Activated CD4-positive, alpha-beta T cell treated with anti-CD3 and anti-CD28 coated beads, Interleukin-2, amount 50 U/mL, for 24 hours (primary cell): ENCODE data around the gene RAD52.

Experiments used
- DNase-seq, 2 donors: peaks; one replicate each; pipeline ENCODE4 v3.0.0-alpha.2; 2020; ENCODE audit warnings: low read depth in 1 of 2, low spot score in 1 of 2

RAD52 gene

DNA sequence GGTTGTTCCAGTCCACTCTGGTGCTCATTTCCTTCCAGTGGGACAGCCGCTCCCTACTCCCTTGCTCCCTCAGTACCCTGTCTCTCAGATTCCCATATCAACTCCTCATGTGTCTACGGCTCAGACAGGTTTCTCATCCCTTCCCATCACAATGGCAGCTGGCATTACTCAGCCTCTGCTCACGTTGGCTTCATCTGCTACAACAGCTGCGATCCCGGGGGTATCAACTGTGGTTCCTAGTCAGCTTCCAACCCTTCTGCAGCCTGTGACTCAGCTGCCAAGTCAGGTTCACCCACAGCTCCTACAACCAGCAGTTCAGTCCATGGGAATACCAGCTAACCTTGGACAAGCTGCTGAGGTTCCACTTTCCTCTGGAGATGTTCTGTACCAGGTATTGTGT is 69.9 kb downstream of the RAD52 start:
- DNase-seq, result no peak

DNA sequence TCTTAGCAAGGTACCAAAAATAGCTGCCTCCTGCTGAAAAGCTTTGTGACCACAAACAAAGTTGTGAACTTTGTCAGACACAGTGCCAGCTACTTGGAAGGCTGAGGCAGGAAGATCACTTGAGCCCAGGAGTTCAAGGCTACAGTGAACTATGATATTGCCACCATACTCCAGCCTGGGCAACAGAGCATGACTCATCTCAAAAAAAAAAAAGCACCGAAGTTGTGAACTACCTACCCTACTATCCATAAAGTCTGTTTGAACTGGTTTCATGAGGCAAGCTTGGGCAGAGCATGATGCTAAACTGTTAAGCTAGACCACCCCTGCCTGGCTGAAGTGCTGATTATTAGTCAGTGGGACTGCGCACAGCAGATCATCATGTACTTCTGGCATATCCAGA is 75.5 kb downstream of the RAD52 start:
- DNase-seq, result no peak

DNA sequence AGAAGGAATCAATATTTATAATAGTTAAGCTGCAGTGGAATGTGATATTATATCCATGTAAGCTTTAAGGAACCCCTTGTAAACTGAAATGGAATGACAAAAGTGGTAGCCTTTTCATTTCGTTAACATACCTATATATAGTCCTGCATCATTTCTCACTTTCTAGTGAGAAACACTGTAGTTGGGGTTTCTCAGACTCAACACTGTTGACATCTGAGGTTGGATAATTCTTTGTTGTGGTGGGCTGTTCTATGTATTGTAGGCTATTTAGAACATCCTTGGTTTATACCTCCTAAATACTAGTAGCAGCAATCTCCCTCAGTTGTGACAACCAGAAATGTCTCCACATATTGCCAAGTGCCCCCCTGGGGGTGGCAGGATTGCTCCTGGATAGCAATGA is 79.1 kb downstream of the RAD52 start:
- no peak for DNase-seq

DNA sequence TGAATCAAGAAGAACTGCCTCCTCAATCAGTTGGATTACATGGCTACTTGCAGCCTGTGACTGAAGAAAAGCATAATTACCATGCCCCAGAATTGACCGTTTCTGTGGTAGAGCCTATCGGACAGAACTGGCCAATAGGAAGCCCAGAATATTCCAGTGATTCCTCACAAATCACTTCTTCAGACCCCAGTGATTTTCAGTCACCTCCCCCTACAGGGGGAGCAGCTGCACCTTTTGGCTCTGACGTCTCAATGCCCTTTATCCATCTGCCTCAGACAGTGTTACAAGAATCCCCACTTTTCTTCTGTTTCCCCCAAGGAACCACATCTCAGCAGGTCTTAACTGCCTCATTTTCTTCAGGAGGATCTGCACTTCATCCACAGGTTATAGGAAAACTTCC is 80.8 kb downstream of the RAD52 start:
- DNase-seq, result no peak

DNA sequence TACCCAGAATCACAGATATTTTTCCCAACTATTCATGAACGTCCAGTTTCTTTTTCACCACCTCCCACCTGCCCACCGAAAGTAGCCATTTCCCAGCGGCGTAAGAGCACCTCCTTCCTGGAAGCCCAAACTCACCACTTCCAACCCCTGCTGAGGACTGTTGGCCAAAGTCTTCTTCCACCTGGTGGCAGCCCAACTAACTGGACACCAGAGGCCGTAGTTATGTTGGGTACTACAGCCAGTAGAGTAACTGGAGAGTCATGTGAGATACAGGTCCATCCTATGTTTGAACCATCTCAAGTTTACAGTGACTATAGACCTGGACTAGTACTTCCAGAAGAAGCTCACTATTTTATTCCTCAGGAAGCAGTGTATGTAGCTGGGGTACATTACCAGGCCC is 81.6 kb downstream of the RAD52 start:
- no peak for DNase-seq

DNA sequence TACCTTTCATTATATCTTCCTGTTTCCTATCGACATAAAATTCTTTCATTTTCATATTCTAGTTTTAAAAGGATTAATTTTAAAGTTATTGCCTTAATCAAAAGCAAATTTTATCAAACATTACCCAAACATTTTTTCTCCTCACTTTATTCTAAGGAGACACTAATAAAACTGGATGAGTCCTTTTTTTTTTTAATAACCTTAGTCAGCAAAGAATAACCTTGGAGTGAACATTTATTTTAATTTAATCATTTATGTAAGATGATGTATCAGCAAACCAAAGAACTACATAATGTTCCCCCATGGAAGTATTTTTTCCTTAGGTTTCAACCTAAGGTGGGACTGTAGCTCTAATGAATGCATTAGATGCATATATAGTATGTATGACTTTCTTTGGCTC is 83.9 kb downstream of the RAD52 start:
- no peak for DNase-seq

DNA sequence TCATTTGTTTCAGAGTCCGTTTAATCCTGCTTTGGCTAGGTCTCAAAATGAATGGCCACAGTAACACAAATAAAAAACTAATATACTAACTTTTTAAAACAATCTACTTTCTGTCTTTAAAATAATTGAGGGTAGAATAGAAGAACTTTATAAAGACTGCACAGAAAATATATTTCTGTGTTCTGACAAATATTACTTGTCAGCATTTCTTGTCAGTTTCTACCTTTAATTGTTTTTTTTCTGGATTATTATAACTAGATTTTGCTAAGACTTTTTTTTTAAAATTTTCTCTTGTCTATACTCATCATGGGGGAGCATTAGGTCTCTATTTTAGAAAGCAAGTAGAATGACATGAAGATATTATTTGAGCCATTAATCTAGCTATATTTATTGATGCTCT is 86.2 kb downstream of the RAD52 start:
- DNase-seq, result no peak

DNA sequence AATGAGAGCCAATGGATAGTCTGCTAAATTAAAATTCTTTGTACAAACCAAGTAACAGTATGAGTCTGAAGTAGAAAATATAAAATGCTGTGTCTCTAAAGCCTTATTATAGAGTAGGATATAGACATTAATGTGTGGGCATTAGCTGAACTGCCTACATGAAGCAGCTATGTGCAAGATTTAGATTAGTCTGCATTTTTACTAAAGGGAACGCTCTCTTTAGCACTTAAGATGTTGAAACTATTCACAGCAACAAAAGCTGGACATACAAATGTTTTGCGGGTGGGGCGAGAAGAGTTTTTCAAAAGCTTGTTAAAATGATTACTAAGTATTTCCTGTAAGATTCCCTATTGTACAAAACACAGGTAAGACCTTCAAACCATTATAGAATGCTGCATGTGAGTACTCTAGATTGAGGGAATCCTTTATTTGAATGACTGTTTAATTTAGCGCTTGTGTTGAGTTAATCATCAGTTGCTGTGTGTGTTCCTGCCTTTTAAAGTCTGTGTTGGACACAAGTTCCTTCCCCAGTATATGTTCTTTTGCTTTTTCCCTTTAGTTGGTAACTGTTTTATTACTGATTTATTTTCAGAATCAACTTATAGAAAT is 87.1 kb downstream of the RAD52 start:
- no peak for DNase-seq
